GM10248 (cell line): ENCODE results near the gene RRAD.

Source experiments
- CTCF ChIA-PET: fragments of 300-600 bp; sonication (Branson Sonifier 250); formaldehyde crosslinking; extraction: SDS; loops from one replicate; lab custom pipeline; 2021; ENCODE audit warnings: antibody characterized with exemption; lab: Yijun Ruan, JAX
- POLR2A ChIA-PET: fragments of 350-650 bp; sonication (Branson Sonifier 250); formaldehyde crosslinking; extraction: SDS; loops from one replicate; lab custom pipeline; 2020; ENCODE audit warnings: antibody characterized with exemption; lab: Yijun Ruan, JAX
- DNase-seq: peaks from one replicate; pipeline ENCODE4 v3.0.0; 2012; ENCODE audit errors: extremely low spot score
- CTCF ChIP-seq: IDR thresholded peaks from 2 replicates; pipeline ENCODE4 v1.5.1; 2012; ENCODE audit warnings: mild to moderate bottlenecking, low read depth; ENCODE audit errors: extremely low read depth, missing control alignments, control extremely low read depth

RRAD gene

GRCh38 chr16:66888647-66889615 lies 36.4 kb downstream of the RRAD start:
- POLR2A ChIA-PET: no interaction called here
- DNase-seq: no peak
- CTCF ChIA-PET: interaction anchor here (1.2 to 2.1 kb wide), 4 partner anchors 14 to 39 kb away, joined by 3 to 10 read pairs (median 4); no protein-coding TSS in a partner anchor
- TF ChIP-seq CTCF: no peak

GRCh38 chr16:66886914-66887313 lies 38.4 kb downstream of the RRAD start:
- DNase-seq: no peak
- CTCF ChIA-PET: interaction anchor here (1.3 to 2.2 kb wide), 4 partner anchors 9 to 57 kb away, joined by 3 to 10 read pairs (median 4); partner anchors contain the start of gene NAE1
- TF ChIP-seq CTCF: no peak
- POLR2A ChIA-PET: no interaction called here

- ChIA-PET POLR2A (no interaction called here), CTCF (interaction anchor here (1.3 to 2.2 kb wide), 4 partner anchors 9 to 56 kb away, joined by 3 to 10 read pairs (median 4); partner anchors contain the start of gene NAE1)
- TF ChIP-seq CTCF: no peak
- DNase-seq: no peak
Observed at GRCh38 chr16:66886321-66886720, 39.0 kb downstream of the RRAD start.

GRCh38 chr16:66885491-66885890 lies 39.8 kb downstream of the RRAD start:
- CTCF ChIA-PET: interaction anchor here (1.3 to 5.2 kb wide), 6 partner anchors 10 to 55 kb away, joined by 3 to 28 read pairs (median 4); partner anchors contain the start of gene NAE1
- no peak for DNase-seq
- POLR2A ChIA-PET: no interaction called here
- TF ChIP-seq CTCF: no peak

GRCh38 chr16:66882702-66883101 lies 42.6 kb downstream of the RRAD start:
- ChIA-PET POLR2A (no interaction called here), CTCF (interaction anchor here (1.2 to 5.2 kb wide), 8 partner anchors 9 to 46 kb away, joined by 3 to 37 read pairs (median 6); no protein-coding TSS in a partner anchor)
- DNase-seq: no peak
- no peak for TF ChIP-seq CTCF

GRCh38 chr16:66881964-66882508 lies 43.3 kb downstream of the RRAD start:
- DNase-seq: no peak
- CTCF ChIA-PET: interaction anchor here (1.0 to 5.2 kb wide), 10 partner anchors 9 to 52 kb away, joined by 3 to 37 read pairs (median 5); partner anchors contain the start of gene NAE1
- POLR2A ChIA-PET: interaction anchor here (0.6 kb wide), 2 partner anchors 50 to 291 kb away, joined by 3 to 4 read pairs; no protein-coding TSS in a partner anchor
- TF ChIP-seq CTCF: no peak
